Stomach smooth muscle (tissue), 2 donors: ENCODE results near the gene GPR32.

ENCODE experiments used
- H3K27ac ChIP-seq: one replicate; pipeline ENCODE4 v1.7.0; 2013; ENCODE audit warnings: mild to moderate bottlenecking, low read length, inconsistent platforms
- H3K27me3 ChIP-seq, 2 donors: one replicate each; pipeline ENCODE4 v1.7.0; 2013; ENCODE audit warnings: low read length in 2 of 2; ENCODE audit not compliant: insufficient read depth in 2 of 2, control insufficient read depth in 1 of 2
- H3K36me3 ChIP-seq, 2 donors: one replicate each; pipeline ENCODE4 v1.7.0; 2013; ENCODE audit warnings: low read length in 2 of 2; ENCODE audit not compliant: control insufficient read depth in 2 of 2, insufficient read depth in 2 of 2
- H3K4me1 ChIP-seq: one replicate; pipeline ENCODE4 v1.7.0; 2013; ENCODE audit warnings: low read length; ENCODE audit not compliant: control insufficient read depth, insufficient read depth
- H3K4me3 ChIP-seq, 2 donors: one replicate each; pipeline ENCODE4 v1.7.0; 2013; ENCODE audit warnings: low read length in 2 of 2
- H3K9ac ChIP-seq, 2 donors: one replicate each; pipeline ENCODE4 v1.7.0; 2013; ENCODE audit warnings: low read length in 2 of 2, mild to moderate bottlenecking in 1 of 2
- H3K9me3 ChIP-seq, 2 donors: one replicate each; pipeline ENCODE4 v1.7.0; 2013; ENCODE audit warnings: low read length in 2 of 2; ENCODE audit not compliant: control insufficient read depth in 2 of 2
- donor health status: healthy.
- donor health status: Pancreatic carcinoma.

Gene GPR32

DNA sequence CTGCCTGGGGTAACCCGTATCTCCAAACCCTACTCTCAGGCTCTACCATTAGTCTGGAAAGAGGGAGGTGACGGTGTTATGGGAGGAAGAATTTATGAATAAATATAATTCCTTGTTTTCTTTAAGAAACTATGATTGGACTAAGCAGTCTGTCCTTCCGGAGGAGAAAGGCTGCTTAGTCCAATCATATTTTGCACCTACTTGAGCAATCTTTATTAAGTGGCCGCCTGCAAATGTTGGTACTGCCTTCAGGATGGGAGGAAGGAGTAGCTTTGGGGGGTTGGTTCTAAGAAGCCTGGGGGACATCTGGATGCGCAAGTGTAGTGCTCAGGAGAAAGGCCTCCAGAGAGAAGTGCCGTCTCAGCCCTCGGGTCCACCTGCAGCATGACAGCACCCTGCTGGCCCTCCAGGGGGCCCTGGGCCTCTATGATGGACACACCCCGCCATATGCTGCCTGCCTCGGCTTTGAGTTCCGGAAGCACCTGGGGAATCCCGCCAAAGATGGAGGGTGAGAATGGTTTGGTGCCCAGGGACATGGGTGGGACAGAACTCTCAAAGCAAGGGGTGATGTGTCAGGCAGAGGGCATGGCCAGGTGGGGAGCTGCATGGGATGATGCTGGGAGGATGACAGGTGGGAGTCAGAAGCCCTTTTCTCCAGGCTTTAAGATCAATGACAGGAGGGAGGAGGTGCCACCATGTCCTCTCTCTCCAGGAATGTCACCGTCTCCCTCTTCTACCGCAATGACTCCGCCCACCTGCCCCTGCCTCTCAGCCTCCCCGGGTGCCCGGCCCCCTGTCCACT, 24.0 kb downstream of the GPR32 start:
- peaks cover 0 to 6% of the 10 kb centered on the region in 2 donors for H3K27me3 ChIP-seq
- H3K36me3 ChIP-seq = peaks cover 8 to 11% of the 10 kb centered on the region in 2 donors
- H3K4me3 ChIP-seq = no peak overlapping the region
- H3K9ac ChIP-seq = no peak overlapping the region
- H3K27ac ChIP-seq = no peak overlapping the region
- H3K9me3 ChIP-seq = no peaks in the 10 kb centered on the region
- H3K4me1 ChIP-seq = no peaks in the 10 kb centered on the region

DNA sequence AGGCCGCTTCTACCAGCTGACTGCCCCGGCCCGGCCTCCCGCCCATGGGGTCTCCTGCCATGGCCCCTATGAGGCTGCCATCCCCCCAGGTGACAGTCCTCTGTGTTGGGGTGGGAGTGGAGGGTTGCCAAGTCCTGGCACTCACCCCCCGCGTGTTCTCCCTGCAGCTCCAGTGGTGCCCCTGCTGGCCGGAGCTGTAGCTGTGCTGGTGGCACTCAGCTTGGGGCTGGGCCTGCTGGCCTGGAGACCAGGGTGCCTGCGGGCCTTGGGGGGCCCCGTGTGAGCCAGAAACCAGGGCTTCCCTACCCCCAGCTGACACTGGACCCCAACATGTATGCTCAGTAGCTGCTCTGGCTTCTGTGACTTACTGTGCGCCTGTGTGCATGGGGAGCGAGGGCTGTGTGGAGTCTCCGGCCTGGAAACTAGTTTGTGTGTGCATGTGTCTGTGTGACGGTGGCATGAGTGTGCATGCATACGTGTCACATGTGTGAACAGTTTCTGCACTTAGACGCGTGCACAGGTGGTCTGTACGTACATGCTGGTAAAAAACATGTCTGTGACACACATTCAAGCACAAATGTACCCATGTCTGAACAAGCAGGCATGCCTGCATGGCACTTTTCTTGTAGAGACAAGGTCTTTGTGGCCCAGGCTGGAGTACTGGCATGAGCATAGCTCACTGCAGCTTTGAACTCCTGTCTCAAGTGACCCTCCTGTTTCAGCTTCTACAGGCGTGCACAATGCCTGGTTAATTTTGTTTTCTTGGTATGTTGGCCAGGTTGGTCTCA, 24.8 kb downstream of the GPR32 start:
- Histone ChIP-seq H3K27me3 (peaks cover 0 to 6% of the 10 kb centered on the region in 2 donors), H3K9ac (no peak overlapping the region), H3K4me3 (no peak overlapping the region), H3K4me1 (no peaks in the 10 kb centered on the region), H3K9me3 (no peaks in the 10 kb centered on the region), H3K36me3 (peaks cover 8 to 15% of the 10 kb centered on the region in 2 donors), H3K27ac (no peak overlapping the region)

DNA sequence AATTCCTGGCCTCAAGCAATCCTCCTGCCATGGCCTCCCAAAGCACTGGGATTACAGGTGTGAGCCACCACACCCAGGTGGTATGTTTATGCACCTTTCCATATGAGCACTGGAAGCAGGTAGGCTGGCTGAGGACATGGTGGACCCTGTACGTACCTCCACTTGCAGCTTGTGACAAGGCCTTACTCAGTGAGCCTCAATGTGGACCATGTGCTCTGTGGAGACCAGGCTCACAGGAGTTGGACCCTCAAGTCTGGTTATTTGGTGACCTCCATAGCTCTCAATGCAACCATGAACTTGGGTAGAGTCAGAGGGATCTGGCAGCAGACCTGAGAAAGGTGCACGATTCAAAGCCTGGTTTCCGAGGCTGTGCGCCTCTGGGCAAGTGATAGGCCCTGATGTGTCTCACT, 25.4 kb downstream of the GPR32 start:
- Histone ChIP-seq H3K9me3 (no peaks in the 10 kb centered on the region), H3K27me3 (peaks cover 0 to 6% of the 10 kb centered on the region in 2 donors), H3K9ac (no peak overlapping the region), H3K4me1 (no peaks in the 10 kb centered on the region), H3K4me3 (no peak overlapping the region), H3K36me3 (peaks cover 8 to 16% of the 10 kb centered on the region in 2 donors), H3K27ac (no peak overlapping the region)

DNA sequence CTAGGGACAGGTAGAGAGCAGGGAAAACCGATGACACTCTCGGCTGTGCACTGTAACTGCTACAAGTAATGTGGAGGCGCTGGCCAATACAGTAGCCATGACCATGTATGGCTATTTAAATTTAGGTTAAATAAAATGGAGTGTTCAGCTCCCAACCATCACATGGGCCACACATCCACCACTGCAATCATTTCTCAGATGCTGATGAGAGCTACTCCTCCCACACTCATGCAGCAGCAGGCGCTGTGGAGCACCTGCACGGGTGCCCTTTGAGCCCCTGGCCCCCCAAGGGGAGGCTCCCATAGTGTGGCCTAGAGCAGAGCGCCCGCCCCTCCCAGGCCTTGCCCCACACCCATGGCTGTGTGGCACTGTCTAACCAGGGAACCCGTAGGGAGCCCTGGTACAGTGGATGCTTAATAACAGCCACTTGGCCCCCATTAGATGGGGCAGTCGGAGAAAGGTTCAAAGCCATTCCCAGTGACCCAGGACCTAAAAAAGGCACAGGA, 25.9 kb downstream of the GPR32 start:
- H3K4me3 ChIP-seq = no peak overlapping the region
- H3K36me3 ChIP-seq = peaks cover 13 to 21% of the 10 kb centered on the region in 2 donors
- no peak overlapping the region for H3K27ac ChIP-seq
- peaks cover 0 to 6% of the 10 kb centered on the region in 2 donors for H3K27me3 ChIP-seq
- H3K9me3 ChIP-seq = no peaks in the 10 kb centered on the region
- no peak overlapping the region for H3K9ac ChIP-seq
- no peaks in the 10 kb centered on the region for H3K4me1 ChIP-seq

DNA sequence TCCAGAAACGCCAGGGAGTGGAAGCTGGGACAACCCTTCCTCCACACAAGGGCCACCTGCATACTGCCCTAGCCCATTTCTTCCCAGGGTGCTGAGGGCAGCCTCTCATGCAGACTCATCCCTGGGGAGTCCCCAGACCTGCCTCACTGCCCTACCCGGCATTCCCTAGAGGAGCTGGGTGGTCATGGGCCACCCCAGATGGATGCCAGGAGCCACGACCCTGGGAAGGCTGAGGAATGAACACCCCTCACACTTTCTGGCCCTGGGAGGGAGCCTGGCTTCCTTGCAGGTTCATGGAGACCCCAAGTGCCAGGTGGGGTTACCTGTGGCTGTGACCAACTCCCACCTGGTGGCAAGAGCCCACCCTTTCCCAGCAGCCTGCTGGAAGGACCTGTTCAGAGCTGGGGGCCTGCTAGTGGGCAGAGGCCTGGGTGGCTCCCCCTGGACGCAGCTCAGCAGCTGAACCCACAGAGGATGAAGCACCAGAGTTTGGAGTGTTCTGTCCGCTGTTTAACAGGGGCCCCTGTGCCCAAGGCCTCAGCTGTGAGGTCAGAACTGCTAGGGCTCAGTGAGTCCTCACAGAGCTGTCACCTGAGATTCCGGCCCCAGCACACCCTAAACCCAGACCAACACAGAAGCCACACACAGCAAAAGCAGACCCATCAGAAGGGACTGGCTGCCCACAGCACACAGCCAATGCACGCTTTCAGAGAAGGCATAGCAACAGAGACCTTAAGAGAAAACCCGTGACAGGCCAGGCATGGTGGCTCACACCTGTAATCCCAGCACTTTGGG, 26.6 kb downstream of the GPR32 start:
- no peak overlapping the region for H3K9ac ChIP-seq
- H3K36me3 ChIP-seq = peaks cover 13 to 22% of the 10 kb centered on the region in 2 donors
- no peaks in the 10 kb centered on the region for H3K9me3 ChIP-seq
- no peaks in the 10 kb centered on the region for H3K4me1 ChIP-seq
- H3K4me3 ChIP-seq = no peak overlapping the region
- H3K27ac ChIP-seq = no peak overlapping the region
- peaks cover 0 to 5% of the 10 kb centered on the region in 2 donors for H3K27me3 ChIP-seq

DNA sequence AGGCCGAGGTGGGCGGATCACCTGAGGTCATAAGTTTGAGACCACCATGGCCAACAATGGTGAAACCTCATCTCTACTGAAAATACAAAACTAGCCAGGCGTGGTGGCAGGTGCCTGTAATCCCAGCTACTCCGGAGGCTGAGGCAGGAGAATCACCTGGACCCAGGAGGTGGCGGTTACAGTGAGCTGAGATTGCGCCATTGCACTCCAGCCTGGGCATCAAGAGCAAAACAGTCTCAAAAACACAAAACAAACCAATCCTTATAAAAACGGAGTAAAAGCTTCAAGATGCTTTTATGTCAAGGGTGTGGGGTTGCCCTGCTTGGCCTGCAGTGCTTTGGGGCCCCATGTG, 27.1 kb downstream of the GPR32 start:
- H3K4me3 ChIP-seq = no peak overlapping the region
- no peak overlapping the region for H3K9ac ChIP-seq
- H3K27ac ChIP-seq = no peak overlapping the region
- H3K27me3 ChIP-seq = no peaks in the 10 kb centered on the region
- H3K4me1 ChIP-seq = no peaks in the 10 kb centered on the region
- H3K9me3 ChIP-seq = no peaks in the 10 kb centered on the region
- peaks cover 13 to 22% of the 10 kb centered on the region in 2 donors for H3K36me3 ChIP-seq

DNA sequence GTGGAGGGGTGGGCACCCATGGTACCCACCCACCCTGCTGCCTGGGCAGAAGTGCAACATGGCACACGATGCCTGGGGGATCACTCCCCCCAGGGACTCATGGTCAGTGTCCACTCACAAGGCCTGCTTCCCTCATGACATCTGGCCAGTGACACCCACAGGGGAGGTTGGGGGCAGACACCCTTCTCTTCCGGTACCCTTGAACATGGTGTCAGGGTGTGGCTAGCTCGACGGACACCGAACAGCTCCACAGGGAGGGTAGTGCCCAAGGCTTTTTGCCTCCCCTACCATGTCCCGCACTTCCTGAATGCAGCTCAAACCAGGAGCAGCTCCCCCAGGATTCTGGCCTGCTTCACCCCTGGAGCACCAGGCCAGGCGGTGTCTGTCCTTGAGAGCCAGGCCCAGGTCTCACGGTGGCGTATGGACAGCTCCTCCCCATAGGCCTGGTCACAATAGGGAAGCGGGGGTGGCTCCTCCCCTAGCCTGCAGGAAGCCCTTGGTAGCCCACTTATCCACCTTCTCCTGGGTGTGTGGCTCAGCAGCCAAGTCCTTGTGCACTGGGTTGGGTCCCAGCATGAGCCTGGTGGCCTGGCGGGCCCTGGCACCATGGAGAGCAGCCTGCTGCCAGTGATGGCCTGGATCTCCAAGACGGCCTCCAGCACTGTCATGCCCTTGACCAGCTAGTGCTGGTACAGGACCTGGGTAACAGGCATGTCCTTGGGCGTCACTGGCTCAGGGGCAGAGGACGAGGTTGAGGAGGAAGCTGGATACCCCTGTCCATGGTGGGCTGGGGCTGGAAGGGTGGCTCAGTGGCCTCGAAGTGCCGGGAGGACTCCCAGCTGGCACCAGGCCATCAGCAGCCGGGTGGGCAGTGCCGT, 27.8 kb downstream of the GPR32 start:
- Histone ChIP-seq H3K27ac (no peak overlapping the region), H3K9me3 (no peaks in the 10 kb centered on the region), H3K4me1 (peaks cover under 1% of the 10 kb centered on the region), H3K9ac (no peak overlapping the region), H3K27me3 (no peaks in the 10 kb centered on the region), H3K36me3 (peaks cover 13 to 22% of the 10 kb centered on the region in 2 donors), H3K4me3 (no peak overlapping the region)

DNA sequence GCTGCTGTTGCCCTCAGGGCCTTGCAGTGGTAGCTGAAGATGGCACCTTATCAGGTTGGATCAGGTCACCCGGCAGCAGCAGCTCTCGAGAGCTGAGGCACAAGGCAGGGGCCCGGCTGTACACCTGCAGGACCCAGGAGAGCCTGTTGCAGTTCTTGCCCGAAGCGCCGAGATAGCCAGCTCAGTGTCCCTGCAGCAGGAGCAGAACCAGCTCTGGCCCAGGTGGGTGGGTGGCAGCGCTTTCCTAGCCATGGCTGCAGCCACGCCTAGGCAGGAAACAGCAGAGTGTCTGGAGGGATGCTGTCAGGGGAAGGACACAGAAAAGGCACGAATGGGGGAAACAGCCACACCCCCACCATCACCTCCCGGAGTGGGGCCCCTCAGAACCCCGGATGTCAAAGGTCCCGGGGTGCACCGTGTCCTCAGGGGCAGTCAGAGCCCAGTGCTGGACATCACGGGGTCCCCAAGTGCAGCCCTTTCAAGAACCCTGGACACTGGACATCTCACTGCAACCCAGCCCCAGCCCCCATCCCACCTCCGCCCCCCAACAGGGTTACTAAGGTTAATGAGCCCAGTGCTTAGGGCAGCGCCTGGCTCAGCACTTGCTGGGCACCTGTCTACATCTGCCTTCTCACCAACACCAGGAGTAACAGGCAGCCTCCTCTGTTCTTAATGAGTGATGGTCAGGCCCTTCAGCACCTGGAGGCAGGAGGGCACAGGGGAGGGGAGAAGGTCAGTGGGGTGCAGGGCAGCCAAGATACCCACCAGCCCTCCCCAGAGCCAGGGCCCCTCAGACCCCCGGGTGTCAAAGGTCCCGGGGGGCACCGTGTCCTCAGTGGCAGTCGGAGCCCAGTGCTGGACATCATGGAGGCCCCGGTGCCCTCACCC, 28.6 kb downstream of the GPR32 start:
- H3K36me3 ChIP-seq = peaks cover 13 to 22% of the 10 kb centered on the region in 2 donors
- no peak overlapping the region for H3K9ac ChIP-seq
- no peak overlapping the region for H3K4me3 ChIP-seq
- no peaks in the 10 kb centered on the region for H3K9me3 ChIP-seq
- no peaks in the 10 kb centered on the region for H3K27me3 ChIP-seq
- H3K4me1 ChIP-seq = peaks cover 7% of the 10 kb centered on the region
- no peak overlapping the region for H3K27ac ChIP-seq

DNA sequence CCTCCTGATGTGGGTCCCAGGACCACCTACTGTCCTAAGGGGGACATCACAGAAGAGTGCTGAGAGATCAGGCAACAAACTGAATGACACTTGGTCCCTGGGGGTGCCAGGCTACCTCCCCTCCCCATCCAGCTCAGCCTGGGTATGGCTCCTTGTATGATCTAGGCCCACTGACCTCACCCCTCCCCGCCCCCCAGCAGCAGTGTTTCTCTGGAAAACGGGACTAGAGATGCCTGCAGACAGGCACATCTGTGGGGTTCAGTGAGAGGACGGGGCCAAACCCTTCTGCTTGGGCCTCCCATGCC, 29.2 kb downstream of the GPR32 start:
- no peaks in the 10 kb centered on the region for H3K27me3 ChIP-seq
- H3K9me3 ChIP-seq = no peaks in the 10 kb centered on the region
- H3K9ac ChIP-seq = no peak overlapping the region
- H3K4me1 ChIP-seq = peaks cover 9% of the 10 kb centered on the region
- H3K4me3 ChIP-seq = no peak overlapping the region
- H3K36me3 ChIP-seq = peaks cover 13 to 22% of the 10 kb centered on the region in 2 donors
- no peak overlapping the region for H3K27ac ChIP-seq
